ENCODE results near the gene GMPR.

GMPR gene

DNA sequence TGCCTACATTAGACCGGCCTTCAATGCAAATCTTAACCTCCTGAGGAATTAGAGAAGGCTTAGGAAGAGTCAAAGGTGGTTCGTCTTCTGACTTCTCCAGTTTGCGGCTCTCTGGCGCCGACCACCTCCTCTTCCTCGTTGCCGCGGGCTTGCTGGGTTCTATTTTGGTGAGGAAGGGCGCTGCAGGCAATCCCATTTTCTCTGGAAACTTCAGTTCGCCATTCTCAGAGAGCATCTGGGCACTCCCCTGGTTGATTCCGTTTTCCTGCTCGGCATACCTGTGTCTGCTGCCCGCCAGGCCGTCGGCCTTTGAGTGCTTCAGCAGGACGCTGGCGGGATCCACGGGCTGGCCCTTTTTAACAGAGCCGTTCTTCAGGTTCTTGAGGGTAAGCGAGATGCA is 67.9 kb downstream of the GMPR start:
- DNase-seq, result no peak

DNA sequence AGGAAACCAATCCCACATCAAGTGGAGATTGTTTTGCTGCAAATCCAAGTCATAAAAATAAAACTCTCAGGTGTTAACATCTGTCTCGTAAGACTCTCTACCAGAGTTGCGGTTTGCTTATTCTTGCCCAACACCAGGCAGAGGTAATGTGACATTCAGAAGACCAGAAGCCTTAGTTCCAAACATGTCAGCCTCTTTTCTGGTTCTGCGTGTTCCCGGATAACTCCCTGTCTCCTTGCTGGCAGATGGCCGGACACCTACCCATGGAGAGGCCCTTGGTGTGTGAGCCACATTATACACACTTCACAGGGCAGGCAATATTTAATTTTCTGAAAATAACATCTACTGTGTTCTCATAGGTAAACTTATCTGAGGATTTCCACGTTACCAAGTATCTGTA is 73.4 kb downstream of the GMPR start:
- no peak for DNase-seq

DNA sequence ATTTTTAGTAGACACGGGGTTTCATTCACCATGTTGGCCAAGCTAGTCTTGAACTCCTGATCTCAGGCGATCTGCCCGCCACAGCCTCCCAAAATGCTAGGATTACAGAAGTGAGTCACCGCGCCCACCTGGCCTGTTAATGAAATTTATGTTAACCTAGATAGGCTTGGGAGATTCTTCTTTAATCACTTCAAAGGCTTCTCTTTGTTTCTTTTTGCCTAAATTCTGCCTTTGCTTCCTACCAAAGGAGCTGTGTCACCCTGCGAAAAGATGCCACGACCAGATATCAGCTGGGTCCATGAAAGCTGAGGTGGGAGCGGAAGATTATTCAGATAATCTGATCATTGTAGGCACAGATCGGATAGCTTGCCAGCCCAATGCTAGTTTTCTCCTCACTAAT is 75.3 kb downstream of the GMPR start:
- no peak for DNase-seq

DNA sequence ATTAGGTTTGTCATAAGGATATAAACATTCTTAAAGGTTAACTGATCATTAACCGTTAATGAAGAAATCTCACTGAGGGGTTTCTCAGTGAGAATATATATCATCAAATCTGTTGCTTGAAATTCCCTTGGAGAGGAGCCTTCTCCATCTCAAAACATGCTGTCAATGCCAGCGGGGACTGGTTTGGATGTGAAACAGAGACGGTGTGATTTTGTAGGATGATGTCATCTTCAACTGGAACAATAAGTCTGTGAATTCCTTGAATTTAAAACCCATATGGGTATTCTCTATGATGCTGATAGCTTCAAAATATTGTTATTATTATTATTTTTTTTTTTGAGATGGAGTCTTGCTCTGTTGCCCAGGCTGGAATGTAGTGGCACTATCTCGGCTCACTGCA is 75.9 kb downstream of the GMPR start:
- no peak for DNase-seq

DNA sequence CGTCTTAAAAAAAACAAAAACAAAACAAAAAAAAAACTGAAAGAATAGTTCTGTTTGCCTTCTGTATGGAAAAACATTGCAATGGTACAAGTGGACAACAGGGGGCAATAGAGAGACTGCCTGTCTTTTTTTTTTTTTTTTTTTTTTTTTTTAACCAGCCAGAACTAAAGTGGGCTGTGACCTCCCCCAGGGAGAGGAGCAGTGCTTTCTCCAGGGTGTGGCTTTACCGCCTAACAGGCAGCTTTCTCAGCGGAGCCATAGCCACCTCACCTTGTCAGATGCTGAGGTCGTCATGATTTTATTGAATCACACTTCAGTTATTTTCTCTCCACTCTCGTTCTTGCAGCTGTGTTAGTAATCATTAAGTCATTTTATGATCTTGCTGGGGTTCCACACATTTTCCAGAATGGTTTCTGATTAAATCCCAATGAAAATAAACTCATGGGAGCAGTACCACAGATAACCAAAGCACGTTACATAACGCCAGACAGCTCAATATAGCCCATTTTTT is 78.4 kb downstream of the GMPR start:
- peak; percentile 58 for DNase-seq

DNA sequence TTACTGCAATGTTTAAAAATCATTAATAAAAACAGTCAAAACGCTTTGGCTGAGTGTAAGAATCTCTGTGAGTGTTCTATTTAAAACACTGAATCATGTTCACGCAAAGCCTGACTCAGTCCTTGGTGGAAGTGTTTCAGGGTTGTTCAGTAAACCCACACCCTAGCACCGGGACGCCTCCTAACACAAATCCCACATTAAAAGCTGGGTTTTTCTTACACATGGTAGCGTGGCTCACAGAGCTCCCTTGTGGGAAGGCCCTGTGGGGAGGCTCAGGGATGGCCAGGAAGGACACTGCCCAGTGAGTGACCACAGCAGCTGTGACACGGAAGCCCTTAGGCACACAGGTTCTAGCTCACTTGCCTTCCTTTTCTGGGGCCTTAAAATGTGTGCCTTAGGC is 80.2 kb downstream of the GMPR start:
- peak; percentile 45 for DNase-seq

DNA sequence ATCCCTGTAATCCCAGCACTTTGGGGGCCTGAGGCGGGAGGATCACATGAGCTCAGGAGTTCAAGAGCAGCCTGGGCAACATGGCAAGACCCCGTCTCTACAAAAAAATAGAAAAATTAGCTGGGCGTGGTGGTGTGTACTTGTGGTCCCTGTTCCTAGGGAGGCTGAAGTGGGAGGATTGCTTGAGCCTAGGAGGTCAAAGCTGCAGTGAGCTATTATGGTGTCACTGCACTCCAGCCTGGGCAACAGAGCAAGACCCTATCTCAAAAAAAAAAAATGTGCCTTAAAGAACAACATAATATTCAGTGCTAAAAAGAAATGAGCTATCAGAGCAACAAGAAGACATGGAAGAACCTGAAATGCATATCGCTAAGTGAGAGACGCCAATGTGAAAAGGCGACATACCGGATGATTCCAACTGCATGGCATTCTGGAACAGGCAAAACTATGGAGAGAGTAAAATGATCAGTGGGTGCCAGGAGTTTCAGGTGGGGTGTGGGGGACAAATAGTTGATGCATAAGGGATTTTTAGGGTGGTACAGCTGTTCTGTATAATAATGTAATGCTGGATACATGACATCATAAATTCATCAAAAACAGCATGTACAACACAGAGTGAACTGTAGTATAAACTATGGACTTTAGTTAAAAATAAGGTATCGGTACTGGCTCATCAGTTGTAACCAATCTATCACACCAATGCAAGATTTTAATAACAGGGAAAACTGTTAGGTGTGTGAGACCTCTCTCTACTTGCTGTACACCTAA is 80.8 kb downstream of the GMPR start:
- no peak for DNase-seq

DNA sequence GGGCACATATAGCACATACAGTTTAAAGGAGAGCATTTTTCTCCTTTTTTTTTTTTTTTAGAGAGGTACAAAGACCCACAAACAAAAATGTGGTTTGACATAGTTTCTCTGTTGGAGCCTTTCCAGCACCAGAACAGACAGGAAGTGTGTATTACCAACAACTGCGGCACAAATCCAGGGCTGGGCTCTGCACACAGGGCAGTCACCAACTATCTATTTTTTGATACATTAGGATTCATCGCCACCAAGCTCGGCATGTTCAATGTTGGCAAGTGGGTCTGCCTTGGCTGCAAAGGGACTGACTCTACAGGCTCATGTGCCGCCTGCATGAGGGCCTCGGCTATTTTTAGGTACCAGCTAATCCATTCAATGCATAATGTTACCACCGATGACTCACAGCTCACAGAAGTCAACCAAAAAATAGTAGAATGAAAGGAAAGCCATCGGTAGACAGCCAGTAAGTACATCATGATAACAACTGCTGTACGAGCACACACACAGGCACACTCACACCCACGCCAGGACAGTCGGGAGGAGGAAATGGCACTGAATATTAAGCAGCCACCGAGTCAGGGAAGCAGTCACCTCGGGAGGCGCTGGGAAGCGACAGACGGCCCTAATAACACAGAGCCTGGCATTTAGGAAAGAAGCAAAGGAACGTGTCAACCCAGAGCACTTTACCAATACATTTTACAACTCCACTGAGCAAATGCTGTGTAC is 81.6 kb downstream of the GMPR start:
- peak; percentile 86 for DNase-seq

DNA sequence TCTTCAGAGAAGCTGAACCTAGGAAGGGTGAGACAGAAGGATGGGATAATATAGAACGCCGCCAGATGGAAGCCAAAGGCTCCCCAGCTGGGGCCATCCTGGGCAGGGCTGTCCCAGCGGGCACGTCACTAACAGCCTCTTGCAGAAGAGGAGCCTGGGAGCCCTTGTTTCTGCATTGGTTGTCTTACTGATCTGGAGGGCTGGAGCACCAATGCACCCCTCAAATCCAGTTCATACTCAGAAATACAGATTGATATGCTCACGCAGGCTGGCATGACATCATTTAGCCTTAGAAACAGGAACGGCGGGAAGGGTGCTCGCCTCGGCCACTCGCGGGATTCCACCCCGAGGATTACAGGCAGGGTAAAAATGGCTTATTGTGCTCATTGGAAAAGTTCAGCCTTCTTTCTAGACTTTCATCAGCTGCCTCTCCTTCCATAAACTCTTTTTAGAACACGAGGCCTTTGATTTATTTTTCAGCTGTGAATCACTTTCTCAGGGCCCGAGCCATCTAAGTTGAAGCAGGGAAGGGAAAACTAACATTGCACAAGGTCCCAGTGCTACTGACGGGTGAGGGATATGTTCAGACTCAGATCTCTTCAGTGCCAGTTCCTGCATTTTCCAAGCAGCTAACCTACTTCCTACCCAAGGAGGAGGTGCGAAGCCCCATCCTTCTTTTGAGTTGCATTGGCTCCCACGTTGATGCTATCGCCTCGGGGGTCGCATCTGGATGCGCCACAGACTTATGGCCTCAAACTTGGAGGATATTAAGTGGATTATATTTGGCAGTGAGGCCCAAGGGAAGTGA is 82.3 kb downstream of the GMPR start:
- DNase-seq, result no peak

DNA sequence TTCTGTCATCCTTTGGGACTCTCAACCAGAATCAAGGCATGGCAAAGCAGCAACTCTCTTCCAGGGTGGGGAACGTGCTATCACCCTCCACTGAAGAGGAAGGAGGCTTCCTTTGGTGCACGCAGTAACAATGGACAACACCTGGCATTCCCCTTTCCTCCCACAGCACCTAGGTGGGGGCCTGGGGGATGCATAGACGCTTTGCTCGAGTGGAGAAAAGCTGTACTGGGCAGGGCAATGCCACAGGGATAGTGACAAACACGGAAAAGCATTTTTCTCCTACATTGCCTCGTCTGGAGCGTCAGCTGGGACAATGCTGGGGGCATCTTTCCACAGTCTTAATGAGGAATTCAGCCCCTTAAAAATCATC is 82.9 kb downstream of the GMPR start:
- no peak for DNase-seq

DNA sequence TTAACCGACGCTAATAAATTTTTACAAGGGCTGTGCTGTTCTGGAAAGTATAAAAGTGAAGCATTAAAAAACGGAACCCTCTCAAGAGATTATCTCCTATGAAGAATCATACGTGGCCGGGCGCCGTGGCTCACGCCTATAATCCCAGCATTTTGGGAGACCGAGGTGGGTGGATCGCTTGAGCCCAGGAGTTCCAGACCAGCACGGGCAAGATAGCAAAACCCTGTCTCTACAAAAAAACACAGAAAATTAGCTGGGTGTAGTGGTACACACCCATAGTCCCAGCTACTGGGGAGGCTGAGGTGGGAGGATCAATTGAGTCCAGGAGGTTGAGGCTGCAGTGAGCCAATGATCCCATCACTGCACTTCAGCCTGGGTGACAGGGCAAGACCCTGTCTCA is 83.4 kb downstream of the GMPR start:
- DNase-seq, result no peak

DNA sequence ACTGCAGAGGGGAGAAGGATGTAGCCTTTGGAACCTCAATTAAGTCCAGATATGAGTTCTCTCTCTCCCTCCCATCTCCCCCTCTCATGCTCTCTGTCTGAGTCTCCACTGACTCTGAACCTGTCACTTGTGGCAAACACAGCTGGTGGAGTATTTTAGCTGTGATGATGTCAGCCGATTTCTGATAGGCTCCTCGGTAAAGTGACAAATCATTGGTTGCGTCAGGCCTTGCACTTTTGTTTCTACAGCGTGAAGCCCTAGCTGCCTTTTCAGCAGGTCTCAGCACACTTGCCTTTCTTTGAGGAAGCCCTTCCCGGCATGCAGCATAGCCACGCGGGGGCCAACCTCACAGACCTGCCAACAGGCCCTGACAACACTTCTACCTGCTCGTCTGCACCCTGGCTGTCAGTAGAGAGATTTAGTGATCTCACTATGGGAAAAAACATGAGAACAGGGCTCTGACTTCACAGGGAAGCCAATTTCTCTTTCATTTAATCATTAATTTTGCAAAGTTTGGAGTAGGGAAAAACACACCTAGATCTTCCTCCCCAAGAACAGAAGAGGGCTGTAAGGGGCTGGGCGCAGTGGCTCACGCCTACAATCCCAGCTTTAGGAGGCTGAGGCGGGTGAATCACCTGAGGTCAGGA is 84.4 kb downstream of the GMPR start:
- peak; percentile 94 for DNase-seq

DNA sequence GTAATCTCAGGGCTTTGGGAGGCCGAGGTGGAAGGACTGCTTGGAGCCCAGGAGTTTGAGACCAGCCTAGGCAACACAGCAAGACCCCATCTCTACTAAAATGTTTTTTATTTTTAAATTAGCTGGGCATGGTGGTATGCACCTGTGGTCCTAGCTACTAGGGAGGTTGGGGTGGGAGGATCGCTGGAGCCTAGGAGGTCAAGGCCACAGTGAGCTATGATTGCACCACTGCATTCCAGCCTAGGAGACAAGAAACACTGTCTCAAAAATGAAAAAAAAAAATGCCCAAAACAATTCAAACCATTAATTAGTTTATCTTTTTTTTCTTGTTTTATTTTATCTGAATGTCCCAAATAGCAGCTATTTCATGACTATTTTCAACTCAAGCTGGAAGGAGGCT is 85.8 kb downstream of the GMPR start:
- DNase-seq, result no peak

DNA sequence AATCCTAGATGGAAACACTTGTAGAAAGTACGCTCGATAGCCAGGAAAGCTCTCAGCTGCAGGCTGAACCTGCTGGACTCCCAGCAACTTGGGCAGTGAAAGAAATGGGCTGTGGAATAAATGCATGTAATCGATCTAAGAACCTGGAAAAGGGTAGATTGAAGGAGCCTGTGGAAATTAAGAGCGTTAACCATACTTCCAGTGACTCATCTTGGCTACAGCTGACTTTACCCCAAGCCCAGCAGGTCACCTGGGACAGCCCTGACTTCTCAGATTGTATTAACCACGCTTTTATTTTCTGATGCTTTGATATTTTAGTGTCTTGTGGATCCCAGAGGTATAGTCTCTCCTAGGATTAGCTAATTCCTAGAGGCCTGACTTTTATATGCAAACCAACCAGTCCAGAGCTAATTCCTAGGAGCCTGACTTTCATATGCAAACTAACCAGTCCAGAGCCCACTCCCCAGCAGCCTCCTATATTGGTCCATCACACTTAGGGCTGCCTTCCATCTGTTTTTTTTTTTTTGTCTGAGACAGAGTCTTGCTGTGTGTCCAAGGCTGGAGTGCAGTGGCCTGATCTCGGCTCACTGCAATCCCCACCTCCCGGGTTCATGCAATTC is 86.3 kb downstream of the GMPR start:
- no peak for DNase-seq

DNA sequence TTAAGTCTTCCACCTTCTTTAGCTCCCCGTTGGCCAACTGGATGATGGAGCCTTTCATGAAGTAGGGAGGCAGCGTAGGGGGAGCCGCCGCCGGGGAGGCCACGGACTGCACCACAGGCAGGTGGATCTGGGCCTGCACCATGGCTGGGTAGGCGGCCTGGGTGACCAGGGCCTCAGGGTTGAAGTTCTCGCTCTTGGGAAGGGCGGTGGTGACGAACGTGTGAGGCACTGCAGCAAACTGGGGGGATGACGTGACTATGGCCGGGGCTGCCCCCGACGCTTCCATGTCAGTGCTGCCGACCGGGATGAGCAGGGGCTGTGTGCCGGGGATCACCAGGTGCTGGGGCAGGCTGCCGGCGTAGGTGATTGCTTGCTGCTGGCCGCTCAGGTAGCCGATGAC is 88.1 kb downstream of the GMPR start:
- no peak for DNase-seq

DNA sequence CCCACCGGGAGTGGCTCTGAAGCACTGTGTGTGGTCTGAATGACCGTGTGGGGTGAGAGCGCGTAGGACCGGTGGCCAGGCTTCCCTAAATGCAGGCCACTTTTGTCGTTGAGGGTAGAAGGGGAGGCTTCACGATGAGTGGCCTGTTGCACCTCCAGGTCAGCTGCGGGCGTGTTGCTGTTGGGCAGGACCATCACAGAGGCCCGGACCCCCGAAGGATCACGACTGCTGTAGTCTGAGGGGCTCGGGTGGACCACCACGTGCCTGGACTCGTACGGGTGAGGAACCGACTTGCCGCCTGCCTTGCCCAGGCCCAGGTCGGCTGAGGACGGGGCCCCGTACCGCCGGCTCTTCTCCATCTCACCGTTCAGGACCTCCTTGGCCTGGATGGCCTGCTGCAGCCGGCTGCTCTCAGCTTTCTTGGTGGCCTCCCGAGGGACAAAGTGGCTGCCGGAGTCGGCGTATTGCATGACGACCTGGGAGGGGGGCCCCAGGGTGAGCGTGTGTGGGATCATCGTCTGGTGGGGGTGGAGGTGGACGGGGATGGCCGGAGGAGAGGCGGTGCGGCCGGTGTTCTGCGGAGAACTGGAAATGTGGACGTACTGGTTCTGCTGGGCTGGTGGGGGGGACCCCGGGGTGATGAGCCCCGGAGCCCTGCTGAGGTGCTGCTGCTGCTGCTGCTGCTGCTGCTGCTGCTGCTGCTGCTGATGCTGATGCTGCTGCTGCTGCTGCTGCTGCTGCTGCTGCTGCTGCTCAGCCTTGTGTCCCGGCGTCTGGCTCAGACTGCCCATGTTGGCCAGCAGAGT is 88.8 kb downstream of the GMPR start:
- no peak for DNase-seq

DNA sequence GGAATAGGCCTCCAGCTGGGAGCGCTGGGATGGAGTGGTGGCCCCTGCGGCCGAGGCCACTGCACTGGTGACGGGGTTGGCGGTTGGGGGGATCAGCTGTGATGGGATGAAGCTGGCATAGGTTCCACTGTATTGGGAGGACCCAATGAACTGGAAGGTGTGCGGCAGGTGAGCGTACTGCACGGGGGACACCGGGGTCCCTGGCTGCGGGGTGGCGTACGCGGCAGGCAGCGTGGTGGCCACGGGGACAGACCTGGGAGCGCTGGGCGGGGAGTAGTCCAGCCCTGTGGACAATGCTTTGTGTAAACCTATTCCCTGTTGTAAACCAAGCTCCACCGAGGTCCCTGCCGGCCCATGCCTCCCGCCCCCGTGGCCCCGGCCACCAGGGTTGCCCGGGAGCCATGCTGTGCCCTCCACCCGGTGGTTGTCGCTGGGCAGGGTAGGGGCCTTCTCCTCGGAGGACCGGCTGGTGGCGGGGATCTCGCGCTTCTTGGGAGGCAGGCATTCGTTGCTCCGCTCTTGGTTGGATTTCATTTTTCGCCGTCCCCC is 89.5 kb downstream of the GMPR start:
- DNase-seq, result no peak

DNA sequence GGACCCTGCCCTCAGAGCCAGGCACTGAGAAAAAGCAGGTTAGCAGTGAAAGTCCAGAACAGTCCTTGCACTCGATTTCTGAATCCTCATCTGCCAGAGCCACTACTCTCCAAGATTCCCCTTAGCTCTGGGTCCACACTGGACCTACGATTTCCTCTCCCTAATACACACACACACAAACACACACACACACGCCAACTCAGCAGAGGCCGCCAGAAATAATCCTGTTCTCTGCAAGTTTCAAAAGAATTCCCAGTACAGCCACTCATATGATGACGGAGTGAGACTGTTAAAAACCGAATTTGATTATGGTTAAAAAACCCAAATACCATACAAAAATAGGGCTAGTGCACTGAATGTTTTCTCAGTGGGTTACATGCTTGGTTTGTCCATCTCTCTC is 90.8 kb downstream of the GMPR start:
- DNase-seq, result no peak

DNA sequence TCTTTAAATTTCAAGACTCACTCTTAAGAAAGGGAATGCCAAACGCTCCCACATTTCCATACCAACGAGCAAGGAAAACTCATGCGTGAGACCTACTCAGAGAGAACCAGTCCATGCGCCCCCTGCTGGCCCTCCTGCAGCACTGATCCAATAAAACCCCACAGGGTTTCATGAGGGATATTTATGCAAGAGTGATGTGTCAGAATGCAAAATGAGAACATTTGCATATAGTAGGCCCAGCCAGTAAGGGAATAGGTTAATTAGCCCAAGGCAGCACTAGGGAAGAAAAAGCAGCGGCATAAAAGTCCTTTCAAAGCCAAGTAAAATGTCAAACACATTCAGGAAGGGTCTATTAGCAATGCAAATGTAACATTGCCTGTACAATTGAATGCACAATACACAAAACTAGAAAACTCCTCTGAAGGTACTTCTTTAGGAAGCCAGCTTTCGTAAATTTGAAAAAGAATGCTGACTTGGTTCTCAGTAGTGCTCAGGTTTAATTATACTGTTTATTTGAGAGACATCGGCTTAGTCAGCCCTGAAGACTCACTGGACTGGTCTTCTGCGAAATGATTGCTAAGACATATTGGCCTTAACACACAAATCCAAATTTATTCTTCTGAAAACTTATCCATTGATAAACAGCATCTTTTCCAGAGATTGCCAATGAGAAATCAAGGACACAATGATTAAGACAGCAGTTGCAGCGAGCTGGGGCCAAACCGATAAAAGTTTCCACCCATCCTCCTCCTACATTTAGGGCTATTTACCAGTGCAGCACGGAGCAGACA is 93.2 kb downstream of the GMPR start:
- DNase-seq, result peak; percentile 76

DNA sequence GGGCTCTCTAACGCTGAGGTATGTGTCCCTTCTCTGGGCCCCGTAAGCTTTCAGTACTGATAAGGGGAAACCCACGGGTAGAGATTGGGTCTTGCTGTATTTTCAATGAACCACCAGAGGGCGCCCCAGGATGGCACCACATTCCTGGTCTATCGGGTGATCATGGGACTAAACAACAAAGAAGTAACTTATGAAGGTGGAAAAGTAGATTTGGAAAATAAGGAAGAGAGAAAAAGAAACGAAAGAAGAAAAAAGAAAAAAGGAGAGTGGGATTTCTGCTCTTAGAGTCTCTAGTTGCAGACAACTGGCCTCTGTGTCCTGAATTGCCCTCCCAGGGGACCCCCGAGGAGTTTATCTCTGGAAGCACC is 93.8 kb downstream of the GMPR start:
- peak; percentile 89 for DNase-seq

DNA sequence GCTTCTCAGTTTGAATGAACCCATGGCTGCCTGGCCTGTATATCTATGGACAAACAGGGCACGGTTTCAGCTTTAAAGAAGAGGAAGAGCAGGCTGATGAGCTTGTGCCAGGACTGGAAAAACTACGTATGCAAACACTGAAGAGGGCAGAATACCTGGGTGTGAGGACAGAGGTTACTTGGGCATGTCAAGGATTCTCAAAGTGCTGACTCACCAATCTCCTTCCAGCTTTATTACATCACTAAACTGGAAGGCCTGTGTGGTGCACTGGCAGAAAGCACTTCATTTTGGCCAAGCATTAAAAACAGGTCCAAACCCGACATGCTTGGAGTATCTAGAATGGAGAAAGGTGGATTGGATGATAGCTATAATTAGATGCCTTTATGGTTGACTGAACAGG is 95.2 kb downstream of the GMPR start:
- DNase-seq, result no peak

Data from activated CD4-positive, alpha-beta T cell treated with anti-CD3 and anti-CD28 coated beads, Interleukin-10, Interleukin-2, amounts not matched to agents 100 ng/mL and 50 ng/mL, durations not matched to agents 16 hours and 8 hours (primary cell).